Activated B cell treated with CpG ODN at 0.5 μM for 24 hours (primary cell): ENCODE results near the gene MACROD2. TPM values are rescaled to one million over a fixed set of nuclear protein-coding genes. Genes with fewer than 3 reads are reported as not detected.

ENCODE experiments used
- ATAC-seq: fragments of 200-7000 bp; cut with Tn5 transposase; one replicate; pipeline ENCODE4 v1.10.0; 2021; ENCODE audit warnings: low read depth, mild to moderate bottlenecking, moderate library complexity
- CTCF ChIA-PET: fragments of 350-600 bp; sonication (Branson Sonifier 250); formaldehyde crosslinking; loops from one replicate; lab custom pipeline; 2021; ENCODE audit warnings: antibody characterized with exemption; lab: Charles Lee
- POLR2A ChIA-PET: fragments of 350-600 bp; sonication (Branson Sonifier 250); formaldehyde crosslinking; loops from one replicate; lab custom pipeline; 2021; ENCODE audit warnings: antibody characterized with exemption; lab: Charles Lee
- DNase-seq: peaks from one replicate; pipeline ENCODE4 v3.0.0; 2022
- H3K27ac Mint-ChIP-seq: one replicate; pipeline ENCODE4 v1.8.0; 2020; ENCODE audit warnings: mixed read lengths
- H3K27me3 Mint-ChIP-seq: one replicate; pipeline ENCODE4 v1.8.0; 2021; ENCODE audit warnings: mixed read lengths
- H3K36me3 Mint-ChIP-seq: one replicate; pipeline ENCODE4 v1.8.0; 2021; ENCODE audit warnings: low read depth, mixed read lengths
- H3K4me1 Mint-ChIP-seq: one replicate; pipeline ENCODE4 v1.8.0; 2021; ENCODE audit warnings: mixed read lengths
- H3K4me3 Mint-ChIP-seq: one replicate; pipeline ENCODE4 v1.8.0; 2020; ENCODE audit warnings: mild to moderate bottlenecking, mixed read lengths
- H3K9me3 Mint-ChIP-seq: one replicate; pipeline ENCODE4 v1.8.0; 2020; ENCODE audit warnings: mixed read lengths
- intact Hi-C: fragments of 100-400 bp; cut with micrococcal nuclease; formaldehyde crosslinking; loops from one replicate; pipeline ENCODE4 v1.15.1; 2024
- total RNA-seq: library from RNA; stranded (reverse); gene quantifications from 2 replicates; pipeline ENCODE4 v1.2.3, GENCODE V29; 2022
- TF ChIP-seq, protein P1 (sequence below): fragments of 200-600 bp; IDR thresholded peaks from one replicate; pipeline ENCODE4 v1.8.0; 2022; ENCODE audit warnings: antibody characterized with exemption, mild to moderate bottlenecking

The MACROD2 gene
- total RNA-seq, 1 donor from 2014 or later = 55.1 TPM

DNA sequence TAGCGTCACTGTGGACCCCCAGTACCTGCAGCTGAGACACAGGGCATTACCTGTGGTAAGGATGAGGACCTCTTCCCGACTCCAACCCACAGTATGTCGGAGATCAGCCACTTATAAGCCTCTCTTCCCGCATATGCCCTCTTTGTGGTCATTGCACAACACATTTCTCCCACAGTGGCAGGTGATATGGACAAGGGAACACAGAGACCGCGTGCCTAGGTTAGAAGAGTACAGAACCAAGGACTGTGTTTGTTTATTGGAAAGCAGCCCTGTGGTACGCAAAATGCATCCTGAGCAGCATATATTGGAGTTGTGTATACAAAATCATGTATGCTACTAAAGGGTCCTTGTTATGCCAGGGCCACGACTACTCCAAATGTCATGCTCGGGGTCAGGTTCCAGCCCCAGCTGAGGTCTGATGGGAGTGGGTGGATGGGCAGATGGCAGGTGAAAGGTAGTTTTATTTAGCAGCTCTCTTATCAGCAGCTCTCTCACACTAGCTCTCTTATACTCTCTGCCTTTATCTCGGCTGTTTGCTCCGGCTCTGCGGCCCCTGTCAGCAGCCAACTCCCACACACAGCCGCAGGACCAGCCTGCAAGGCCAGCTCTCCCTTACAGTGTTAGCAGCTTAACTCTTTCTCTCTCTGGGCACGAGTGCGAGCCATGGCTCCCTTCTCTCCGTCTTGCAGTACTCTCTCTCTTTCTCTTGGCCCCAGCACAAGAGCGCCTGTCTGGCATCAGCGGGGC lies 2009.0 kb downstream of the MACROD2 start:
- H3K27ac Mint-ChIP-seq = no peak overlapping the region
- POLR2A ChIA-PET = no interaction called here
- CTCF ChIA-PET = no interaction called here
- peaks cover 20% of the 10 kb centered on the region for H3K4me1 Mint-ChIP-seq
- no peaks in the 10 kb centered on the region for H3K27me3 Mint-ChIP-seq
- peaks cover 4% of the 10 kb centered on the region for H3K9me3 Mint-ChIP-seq
- H3K36me3 Mint-ChIP-seq = peaks cover 19% of the 10 kb centered on the region
- TF ChIP-seq, protein P1, sequence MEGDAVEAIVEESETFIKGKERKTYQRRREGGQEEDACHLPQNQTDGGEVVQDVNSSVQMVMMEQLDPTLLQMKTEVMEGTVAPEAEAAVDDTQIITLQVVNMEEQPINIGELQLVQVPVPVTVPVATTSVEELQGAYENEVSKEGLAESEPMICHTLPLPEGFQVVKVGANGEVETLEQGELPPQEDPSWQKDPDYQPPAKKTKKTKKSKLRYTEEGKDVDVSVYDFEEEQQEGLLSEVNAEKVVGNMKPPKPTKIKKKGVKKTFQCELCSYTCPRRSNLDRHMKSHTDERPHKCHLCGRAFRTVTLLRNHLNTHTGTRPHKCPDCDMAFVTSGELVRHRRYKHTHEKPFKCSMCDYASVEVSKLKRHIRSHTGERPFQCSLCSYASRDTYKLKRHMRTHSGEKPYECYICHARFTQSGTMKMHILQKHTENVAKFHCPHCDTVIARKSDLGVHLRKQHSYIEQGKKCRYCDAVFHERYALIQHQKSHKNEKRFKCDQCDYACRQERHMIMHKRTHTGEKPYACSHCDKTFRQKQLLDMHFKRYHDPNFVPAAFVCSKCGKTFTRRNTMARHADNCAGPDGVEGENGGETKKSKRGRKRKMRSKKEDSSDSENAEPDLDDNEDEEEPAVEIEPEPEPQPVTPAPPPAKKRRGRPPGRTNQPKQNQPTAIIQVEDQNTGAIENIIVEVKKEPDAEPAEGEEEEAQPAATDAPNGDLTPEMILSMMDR = no peak
- no peak for ATAC-seq
- intact Hi-C loops = no loop called here
- H3K4me3 Mint-ChIP-seq = no peak overlapping the region
- no peak for DNase-seq

DNA sequence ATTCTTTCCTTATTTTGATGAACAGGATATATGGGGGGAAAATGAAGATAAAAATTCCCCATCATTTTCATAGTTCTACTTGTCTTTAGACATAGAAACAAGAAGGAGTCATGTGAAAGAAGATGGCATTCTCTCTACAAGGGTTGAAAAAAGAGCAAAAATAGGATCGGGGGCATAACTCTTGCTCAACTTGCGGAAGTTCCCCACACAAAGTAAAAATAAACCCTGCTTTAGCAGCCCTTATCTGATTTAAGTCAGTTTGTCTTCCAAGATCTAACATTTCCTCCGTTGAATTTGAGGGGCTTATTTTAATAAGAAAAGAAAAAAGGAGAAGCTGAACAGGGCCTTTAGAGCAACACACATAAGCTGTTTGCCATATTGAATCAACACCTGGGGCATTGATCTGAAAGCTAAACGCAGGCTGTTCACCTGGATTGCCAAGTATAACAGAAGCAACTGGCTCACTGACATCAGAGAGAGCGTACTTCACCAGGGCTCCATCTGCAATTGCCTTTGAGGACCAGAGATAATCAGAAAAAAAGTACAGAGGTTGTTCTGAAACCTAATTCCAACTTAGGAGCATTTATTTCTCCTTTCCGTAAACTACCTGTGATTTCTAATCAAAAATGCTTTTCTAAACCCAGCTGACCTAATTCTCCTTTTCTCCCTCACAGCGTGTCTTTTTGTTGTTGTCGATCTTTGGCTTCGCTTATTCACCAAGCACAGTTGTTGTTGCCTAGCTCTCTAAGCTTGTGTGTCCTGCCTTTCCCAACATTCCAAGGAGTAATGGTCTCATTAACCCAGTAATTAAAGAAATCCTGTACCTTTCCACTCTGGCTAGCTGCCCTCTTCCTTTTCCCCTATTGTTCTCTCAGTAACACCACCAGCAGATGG lies 2010.0 kb downstream of the MACROD2 start:
- Mint-ChIP-seq H3K27ac (no peak overlapping the region), H3K9me3 (peaks cover 2% of the 10 kb centered on the region), H3K4me1 (peaks cover 20% of the 10 kb centered on the region), H3K4me3 (no peak overlapping the region), H3K36me3 (peaks cover 16% of the 10 kb centered on the region), H3K27me3 (no peaks in the 10 kb centered on the region)
- ChIA-PET POLR2A (no interaction called here), CTCF (no interaction called here)
- DNase-seq (no peak), ATAC-seq (no peak)
- TF ChIP-seq, protein P1 = no peak
- intact Hi-C loops = no loop called here

DNA sequence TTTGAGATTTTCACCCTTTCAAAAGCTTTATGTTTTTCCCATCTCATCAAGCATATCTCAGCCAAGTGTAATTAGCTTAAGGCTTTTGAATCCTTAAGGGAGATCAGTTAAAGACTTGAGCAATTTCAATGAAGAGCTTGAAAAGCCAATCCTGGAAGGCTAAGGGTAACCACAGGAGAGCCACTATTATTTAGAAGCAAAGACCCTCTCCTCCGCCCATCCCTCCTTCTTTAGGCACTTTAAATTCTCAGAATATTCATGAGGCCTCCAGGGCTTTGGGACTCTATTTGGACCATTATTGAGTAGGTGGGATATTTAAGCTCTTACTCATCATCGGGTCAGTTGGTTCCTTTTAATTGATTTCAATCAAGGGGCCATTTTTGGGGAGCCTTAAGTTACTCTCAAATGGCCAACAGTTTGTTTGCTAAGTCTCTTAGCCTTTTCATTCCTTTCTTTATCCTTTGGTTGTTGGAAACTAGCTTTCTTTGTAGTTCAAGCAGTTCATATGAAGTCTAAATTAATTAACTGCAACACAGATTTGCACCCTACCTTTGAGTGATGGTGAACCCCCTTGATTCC lies 2010.7 kb downstream of the MACROD2 start:
- H3K4me1 Mint-ChIP-seq = peaks cover 20% of the 10 kb centered on the region
- no peaks in the 10 kb centered on the region for H3K27me3 Mint-ChIP-seq
- H3K36me3 Mint-ChIP-seq = peaks cover 11% of the 10 kb centered on the region
- POLR2A ChIA-PET = no interaction called here
- intact Hi-C loops = no loop called here
- TF ChIP-seq, protein P1 = no peak
- ATAC-seq (no peak), DNase-seq (no peak)
- H3K4me3 Mint-ChIP-seq = no peak overlapping the region
- H3K9me3 Mint-ChIP-seq = no peaks in the 10 kb centered on the region
- CTCF ChIA-PET = no interaction called here
- H3K27ac Mint-ChIP-seq = no peak overlapping the region

DNA sequence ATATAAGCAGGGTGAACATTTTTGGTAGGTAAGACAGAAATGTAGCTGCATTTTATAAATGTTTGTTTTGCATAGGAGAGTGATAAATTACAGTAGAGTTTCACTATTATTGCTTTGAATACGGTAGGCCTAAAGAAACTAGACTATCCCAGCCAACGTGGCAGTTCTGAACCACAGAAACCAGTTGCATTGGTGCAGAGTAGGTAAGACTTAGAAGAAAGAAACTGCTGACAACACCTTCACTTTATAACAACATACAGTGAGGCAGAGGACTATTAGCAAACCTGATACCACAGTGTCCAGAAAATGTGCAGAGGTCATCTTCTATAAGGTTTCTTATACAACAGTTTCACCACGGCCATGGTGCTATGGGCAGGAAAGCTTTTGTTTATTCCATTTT lies 2011.8 kb downstream of the MACROD2 start:
- ChIA-PET POLR2A (no interaction called here), CTCF (interaction anchor here (1.3 kb wide), 1 partner anchor 31 kb away, joined by 3 read pairs; no protein-coding TSS in a partner anchor)
- intact Hi-C loops = no loop called here
- H3K9me3 Mint-ChIP-seq = no peaks in the 10 kb centered on the region
- H3K27ac Mint-ChIP-seq = no peak overlapping the region
- H3K36me3 Mint-ChIP-seq = peaks cover 7% of the 10 kb centered on the region
- no peaks in the 10 kb centered on the region for H3K27me3 Mint-ChIP-seq
- ATAC-seq = no peak
- H3K4me3 Mint-ChIP-seq = no peak overlapping the region
- DNase-seq = no peak
- TF ChIP-seq, protein P1 = no peak
- H3K4me1 Mint-ChIP-seq = peaks cover 20% of the 10 kb centered on the region

DNA sequence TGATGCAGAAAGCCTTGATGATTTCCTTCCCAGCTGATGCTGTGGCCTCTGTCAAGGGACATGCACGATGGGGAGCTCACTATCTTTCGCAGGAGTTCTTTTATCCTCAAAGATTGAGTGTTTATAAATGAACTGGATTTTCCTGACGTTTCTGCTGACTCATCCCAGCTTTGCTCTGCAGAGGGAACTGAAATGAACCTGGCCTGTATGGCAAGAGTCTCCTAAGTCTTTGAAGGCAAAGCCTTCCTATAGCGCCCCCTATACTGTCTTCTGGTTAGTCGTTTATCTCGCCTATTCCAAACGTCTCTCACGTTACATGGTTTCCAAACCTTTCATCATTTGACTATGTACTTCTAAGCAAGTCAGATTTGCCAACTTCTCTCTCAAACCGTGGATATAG lies 2012.6 kb downstream of the MACROD2 start:
- ChIA-PET POLR2A (no interaction called here), CTCF (interaction anchor here (1.3 kb wide), 1 partner anchor 31 kb away, joined by 3 read pairs; no protein-coding TSS in a partner anchor)
- H3K27me3 Mint-ChIP-seq = no peaks in the 10 kb centered on the region
- H3K27ac Mint-ChIP-seq = no peak overlapping the region
- TF ChIP-seq, protein P1 = no peak
- H3K36me3 Mint-ChIP-seq = peaks cover 3% of the 10 kb centered on the region
- no peak for ATAC-seq
- intact Hi-C loops = no loop called here
- no peak for DNase-seq
- no peak overlapping the region for H3K4me3 Mint-ChIP-seq
- H3K4me1 Mint-ChIP-seq = peaks cover 17% of the 10 kb centered on the region
- no peaks in the 10 kb centered on the region for H3K9me3 Mint-ChIP-seq
